DMS 273 treated with DMSO at 0.1 percent for 48 hours (cell line): ENCODE results near the gene TMEM244.
"Not testable (repeated sequence)": the region's sequence is repeated elsewhere in the genome, so short reads cannot be mapped to it uniquely, and the experiment has no call there.

Experiments
- DNase-seq: peaks from one replicate; lab custom pipeline; 2025; lab: John Stamatoyannopoulos, UW

TMEM244 gene

DNA sequence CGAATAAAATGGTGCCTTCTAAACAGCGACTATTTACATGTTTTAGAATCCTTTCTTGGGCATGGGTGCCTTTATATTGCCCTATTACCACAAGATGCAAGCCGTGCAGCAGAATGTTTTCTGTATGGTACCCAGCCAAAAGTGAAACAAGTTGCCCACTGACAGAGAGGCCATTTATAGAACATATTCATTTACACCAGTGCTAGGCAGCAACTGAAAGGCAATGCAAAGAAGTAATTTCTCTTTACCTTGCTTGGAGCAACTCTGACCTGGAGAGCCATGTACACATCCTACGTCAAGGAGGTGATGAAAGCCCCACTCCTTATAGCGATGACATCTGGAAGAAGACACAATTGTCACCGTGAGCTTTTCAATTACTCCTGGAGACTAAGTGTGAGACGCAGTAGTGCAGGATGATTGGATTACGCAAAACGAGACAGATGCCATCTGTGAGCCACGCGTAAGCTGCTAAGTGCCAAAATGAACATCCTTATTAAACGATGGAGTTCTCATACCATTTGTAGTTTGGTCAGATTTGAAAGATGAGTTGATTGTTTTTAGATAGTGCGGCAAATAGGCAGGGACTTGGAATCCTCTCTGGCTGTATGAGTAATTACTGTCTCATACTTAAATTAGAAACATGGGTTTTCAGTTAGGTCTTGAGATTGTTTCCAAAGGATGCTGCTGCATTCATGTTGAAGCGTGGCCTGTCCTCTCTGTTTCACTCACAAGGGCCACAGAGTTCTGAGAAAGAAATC, at the start of gene TMEM244:
Gene TMEM244, minus strand, starts transcription at position 408 of the 758 bp plus-strand sequence. Its CDS starts 127 bp downstream, at position 281.
- DNase-seq: no peak

DNA sequence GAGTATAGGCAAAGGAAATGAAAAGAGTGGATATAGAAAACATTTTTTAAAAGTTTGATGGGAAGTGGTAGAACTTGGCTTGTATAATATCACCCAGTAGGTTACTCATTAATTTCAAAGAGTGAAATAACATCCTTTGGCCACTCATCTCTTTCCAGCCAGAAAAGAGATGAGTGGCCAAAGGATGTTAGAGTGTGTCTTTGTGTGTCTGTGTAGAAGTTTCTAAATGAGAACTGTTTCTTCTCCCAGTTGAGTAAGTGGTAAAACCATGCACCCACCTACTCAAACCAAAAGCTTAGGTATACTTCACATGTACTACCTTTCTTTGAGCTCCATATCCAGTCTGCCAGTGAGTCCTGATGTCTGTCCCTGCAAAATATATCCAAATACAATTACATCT, 47.7 kb upstream of the TMEM244 start:
- DNase-seq: no peak

DNA sequence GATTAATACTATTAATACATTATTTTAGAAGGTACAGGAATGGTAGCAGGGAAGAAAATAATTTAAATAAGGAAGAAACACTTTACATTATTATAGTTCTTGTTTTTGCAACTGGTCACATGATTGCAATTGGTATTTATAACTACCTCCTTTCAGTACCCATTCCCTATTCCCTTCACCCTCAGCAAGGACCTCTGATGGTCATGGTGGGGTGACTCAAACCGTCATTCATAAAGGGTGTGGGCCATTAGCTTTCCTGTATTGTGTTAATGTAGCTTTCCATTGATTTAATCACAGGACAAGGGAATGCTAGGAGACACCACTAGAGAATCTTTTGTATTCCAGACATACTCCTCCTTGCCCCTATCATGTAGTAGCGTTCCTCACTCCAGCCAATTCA, 47.2 kb upstream of the TMEM244 start:
- no peak for DNase-seq

DNA sequence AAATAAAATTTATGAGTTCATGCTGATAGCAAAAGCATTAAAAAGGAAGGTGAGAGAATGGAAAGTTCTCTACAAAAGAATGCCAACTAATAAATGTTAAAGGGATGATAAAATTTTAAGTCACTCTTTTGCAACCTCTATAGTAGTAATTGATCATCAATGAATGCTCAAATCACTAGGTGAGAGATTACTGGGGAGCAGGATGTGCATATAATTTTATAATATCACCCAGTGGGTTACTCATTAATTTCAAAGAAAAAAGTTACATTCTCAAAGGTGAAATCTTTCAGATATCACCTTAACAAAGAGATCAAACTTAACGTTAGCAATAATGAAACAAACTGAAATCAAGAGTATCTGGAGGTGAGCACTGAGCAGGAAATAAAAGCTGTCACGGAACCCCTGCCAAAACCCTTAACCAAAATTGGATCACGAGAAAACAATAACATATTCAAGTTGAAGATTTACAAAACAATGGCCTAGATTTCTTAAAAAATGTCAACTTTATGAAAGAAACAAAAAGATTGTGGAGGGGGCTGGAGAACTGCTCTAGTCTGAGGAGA, 45.5 kb upstream of the TMEM244 start:
- no peak for DNase-seq

GRCh38 chr6:129903082-129903481, 42.0 kb upstream of the TMEM244 start:
- DNase-seq: no peak

- DNase-seq: no peak
These were observed 41.6 kb upstream of the TMEM244 start for GRCh38 chr6:129902681-129903080.

DNA sequence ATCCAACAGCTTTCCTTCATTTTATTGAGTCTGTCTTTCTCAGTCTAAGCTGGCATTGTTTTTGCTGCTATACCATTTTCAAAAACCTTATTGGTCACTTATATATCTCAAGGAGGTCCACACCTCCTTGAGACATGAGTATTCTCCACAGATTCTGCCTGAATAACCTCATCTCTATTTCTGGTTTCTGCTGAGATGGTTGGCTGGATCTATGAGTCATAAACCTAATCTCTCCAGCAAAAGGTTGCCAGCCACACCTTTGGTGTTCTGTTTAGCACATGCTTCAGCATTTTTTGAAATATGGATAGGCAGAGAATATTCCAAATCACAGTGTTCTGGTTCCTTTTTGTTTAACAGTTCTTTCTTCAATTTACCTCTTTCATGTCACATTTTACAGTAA, 40.8 kb upstream of the TMEM244 start:
- DNase-seq: no peak

GRCh38 chr6:129895692-129896091, 34.6 kb upstream of the TMEM244 start:
- no peak for DNase-seq

GRCh38 chr6:129894921-129895320, 33.8 kb upstream of the TMEM244 start:
- no peak for DNase-seq

DNA sequence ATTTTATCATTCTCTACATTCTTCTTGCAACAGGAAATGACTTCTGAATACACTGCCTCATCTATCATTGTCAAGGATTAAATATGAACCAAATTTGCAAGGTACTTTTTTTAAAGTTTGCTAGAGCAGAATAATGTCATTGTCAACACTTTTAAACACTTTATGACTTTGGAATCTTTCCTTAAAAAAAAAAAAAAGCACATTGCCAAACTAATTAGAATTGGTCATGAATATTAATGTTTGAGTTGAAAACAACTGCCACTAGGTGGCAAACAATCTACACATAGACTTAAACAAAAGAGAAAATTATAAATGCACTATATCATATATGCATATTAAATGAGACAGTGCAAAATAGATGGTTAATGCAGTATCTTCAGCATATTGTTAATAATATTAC, 32.5 kb upstream of the TMEM244 start:
- no peak for DNase-seq

DNA sequence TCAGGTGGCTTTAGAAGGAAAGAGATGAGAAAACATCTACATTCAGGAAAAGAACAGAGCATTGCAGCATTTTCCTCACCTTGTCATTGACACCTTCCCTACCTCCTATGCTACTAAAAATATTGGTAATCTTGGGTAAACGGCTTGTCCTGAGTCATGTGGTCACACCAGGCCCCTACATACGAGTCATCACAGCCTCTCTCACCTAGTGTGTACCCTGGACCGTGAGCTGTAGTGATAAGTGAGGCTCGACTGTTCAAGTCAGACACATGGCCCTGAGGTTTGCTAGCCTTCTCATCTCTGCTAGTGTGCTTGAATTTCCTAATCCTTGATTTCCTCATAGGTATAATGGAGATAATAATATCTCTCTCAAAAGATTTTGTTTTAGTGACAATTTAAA, 29.6 kb upstream of the TMEM244 start:
- no peak for DNase-seq

DNA sequence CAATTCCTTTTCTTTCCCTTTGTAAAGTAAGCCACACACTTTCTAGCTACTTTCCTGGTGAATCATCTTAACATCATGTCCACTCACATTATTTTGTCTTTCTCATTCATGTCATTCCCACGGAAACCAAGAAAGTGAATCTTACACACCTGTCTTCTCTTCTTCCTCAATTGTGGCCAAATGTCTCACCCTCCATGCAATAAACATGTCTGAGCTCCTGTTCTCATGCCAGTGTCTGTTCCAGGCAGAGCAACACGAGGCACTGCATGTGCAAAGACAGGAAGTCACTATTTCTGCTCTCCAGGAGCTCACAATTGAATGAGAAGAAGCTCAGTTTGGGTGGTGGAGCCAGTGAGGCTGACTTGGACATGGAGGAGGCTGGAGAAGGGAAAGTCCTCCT, 29.0 kb upstream of the TMEM244 start:
- DNase-seq: no peak

DNA sequence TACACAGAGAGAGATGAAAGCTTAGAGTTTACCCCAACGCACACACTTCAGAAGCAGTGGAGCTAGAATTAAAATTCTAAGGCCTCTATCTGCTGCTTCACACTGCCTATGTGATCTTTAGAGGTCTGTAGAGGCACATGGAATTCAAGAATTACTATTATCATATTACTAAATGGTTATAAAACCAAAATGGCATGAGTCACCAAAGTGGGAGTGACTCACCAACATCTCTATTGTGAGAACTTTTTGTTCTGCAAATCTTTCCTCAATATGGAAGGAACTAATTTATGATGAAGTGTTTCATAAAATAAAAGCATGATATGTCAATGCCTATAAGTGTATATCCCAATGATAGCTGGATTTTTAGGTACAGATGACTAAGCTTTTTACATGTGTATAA, 28.5 kb upstream of the TMEM244 start:
- no peak for DNase-seq

GRCh38 chr6:129886401-129887155, 25.5 kb upstream of the TMEM244 start:
- DNase-seq: no peak

DNA sequence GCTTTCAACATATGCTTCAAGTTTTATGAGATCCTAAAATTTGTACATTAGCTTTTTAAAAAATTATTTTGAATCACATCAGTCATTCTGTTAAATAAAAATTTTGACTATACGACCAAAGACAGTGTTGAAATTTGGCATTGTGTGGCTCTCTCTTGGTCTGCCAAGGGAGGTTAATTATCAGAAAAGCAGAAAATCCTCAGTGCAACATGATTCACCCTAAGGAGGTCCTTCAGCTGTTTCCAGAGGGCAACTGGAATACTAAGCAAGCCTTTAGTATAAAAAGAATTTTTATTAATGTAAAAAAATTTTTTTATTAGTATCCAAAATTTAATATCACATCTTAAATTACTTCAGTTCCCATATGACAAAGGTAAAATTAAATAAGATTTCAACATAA, 23.1 kb upstream of the TMEM244 start:
- DNase-seq: no peak

- DNase-seq: no peak
These were observed 21.5 kb upstream of the TMEM244 start for GRCh38 chr6:129882510-129883023.

DNA sequence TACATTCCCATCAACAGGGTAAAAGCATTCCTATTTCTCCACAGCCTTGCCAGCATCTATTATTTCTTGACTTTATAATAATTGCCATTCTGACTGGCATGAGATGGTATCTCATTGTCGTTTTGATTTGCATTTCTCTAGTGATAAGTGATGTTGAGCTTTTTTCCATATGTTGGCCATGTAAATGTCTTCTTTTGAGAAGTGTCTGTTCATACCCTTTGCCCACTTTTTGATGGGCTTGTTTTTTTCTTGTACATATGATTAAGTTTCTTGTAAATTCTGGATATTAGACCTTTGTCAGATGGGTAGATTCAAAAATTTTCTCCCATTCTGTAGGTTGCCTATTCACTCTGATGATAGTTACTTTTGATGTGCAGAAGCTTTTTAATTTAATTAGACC, 16.8 kb upstream of the TMEM244 start:
- DNase-seq: not testable (repeated sequence)

- no peak for DNase-seq
These were observed 14.8 kb upstream of the TMEM244 start for GRCh38 chr6:129875610-129876520.

DNA sequence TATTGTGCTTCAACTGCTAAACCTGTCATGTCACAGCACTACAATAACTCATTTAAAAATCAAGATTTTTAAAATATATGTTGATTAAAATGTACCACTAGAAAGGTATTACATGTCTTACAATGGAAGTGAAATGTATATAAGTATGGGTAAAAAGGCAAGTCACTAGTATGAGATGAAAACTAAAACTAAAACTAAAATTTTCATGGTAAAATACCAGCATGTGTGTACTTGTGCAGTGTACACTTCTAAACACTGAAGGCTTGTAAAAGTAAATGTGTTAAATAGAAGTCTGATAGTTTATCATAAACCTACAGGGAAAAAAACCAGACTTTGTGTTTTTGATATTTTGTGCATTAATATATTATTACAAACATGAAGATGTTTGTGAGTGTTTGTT, 13.7 kb upstream of the TMEM244 start:
- no peak for DNase-seq

- DNase-seq: no peak
These were observed 11.5 kb upstream of the TMEM244 start for GRCh38 chr6:129872586-129872985.

DNA sequence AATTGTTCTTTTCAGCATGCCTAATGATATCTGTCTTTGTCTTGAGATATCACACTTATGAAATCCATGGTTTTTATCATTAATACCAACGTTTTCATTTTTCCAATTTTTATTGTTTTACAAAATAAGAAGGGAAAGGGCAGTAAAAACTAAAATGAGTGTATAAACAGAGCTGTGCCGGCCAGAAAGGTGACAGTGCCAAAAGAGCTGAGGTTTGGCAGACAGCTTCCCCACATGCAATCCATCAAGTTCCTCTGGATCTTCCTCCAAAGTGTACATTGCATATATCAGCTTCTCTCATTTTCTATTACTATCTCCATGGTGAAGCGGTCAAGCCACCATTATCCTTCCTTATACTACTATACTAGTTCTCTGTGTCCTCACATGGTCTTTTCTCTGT, 10.1 kb upstream of the TMEM244 start:
- DNase-seq: no peak

DNA sequence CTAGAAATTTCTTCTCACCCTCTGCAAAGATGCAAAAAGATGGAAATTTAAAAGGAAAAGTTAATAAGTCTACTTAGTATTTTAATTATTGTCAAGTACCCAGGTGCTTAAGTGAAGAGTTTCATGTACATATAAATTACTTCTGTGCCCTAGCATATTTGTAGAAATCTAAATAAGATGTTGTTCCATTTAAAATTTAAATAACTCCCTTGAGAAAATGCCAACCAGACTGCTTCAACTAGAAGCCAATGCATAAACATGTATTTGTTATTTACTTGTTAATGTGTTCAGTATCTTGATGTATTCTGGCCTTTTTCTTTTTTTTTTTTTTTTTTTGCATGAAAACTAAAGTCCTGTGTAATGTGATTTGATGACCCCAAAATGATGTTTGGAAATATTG, 6.3 kb upstream of the TMEM244 start:
- DNase-seq: no peak
